GM12878 (cell line): ENCODE measurements around the gene TAGLN3. TPM values are rescaled to one million over a fixed set of nuclear protein-coding genes. Genes with fewer than 3 reads are reported as not detected.

Source experiments
- ATAC-seq: fragments of 200-7000 bp; cut with Tn5 transposase; 3 replicates; pipeline ENCODE4 v1.9.1; 2020; ENCODE audit warnings: mild to moderate bottlenecking, moderate library complexity
- BruUV-seq: library from RNA; stranded (reverse); fragments of 400-500 nt; replicated peaks from 2 replicates; lab custom pipeline; 2021; lab: Mats Ljungman, UMichigan
- CTCF ChIA-PET: fragments of 300-600 bp; sonication (Branson Sonifier 250); formaldehyde crosslinking; extraction: SDS; loops from one replicate; lab custom pipeline; 2021; ENCODE audit warnings: inconsistent platforms; lab: Yijun Ruan, JAX
- POLR2A ChIA-PET: fragments of 350-600 bp; formaldehyde crosslinking; extraction: SDS; loops from one replicate; lab custom pipeline; 2021; ENCODE audit warnings: inconsistent platforms; lab: Charles Lee
- RAD21 ChIA-PET: fragments of 300-600 bp; sonication (Branson Sonifier 250); formaldehyde crosslinking; loops from one replicate; lab custom pipeline; 2023; ENCODE audit warnings: antibody characterized with exemption; ENCODE audit not compliant: unreplicated experiment; lab: Charles Lee
- SMC1A ChIA-PET: fragments of 300-600 bp; sonication (Branson Sonifier 250); formaldehyde crosslinking; loops from one replicate; lab custom pipeline; 2023; ENCODE audit not compliant: unreplicated experiment, uncharacterized antibody; lab: Charles Lee
- DNase-seq: peaks from one replicate; pipeline ENCODE4 v3.0.0-alpha.2; 2011; ENCODE audit warnings: low read depth, low spot score
- FAIRE-seq: peaks from 3 replicates; lab custom pipeline; 2011; peaks lifted over from hg19 to GRCh38; lab: Jason Lieb, UNC
- H2AFZ ChIP-seq: 2 replicates; pipeline ENCODE4 v1.6.0; 2011; ENCODE audit warnings: low read depth, low read length, control low read depth; ENCODE audit not compliant: control insufficient read depth
- H3K27ac ChIP-seq: 2 replicates; pipeline ENCODE4 v1.5.1; 2011; ENCODE audit warnings: control low read depth; ENCODE audit not compliant: control insufficient read depth, insufficient read depth
- H3K27me3 ChIP-seq, 2 experiments: replicated peaks in 1 of 2; 2 replicates each; pipeline versions ENCODE4 v1.6.0 to v1.6.1; 2011; ENCODE audit warnings: low read length in 1 of 2; ENCODE audit not compliant: control insufficient read depth in 2 of 2, insufficient read depth in 2 of 2
- H3K36me3 ChIP-seq, 2 experiments: 2 replicates each; pipeline ENCODE4 v1.5.1; 2011; ENCODE audit warnings: low read length in 1 of 2; ENCODE audit not compliant: control insufficient read depth in 2 of 2, insufficient read depth in 2 of 2
- H3K4me1 ChIP-seq: 2 replicates; pipeline ENCODE4 v1.6.1; 2011; ENCODE audit warnings: mild to moderate bottlenecking, low read length, moderate library complexity, mixed read lengths; ENCODE audit not compliant: control insufficient read depth, insufficient read depth
- H3K4me2 ChIP-seq: 2 replicates; pipeline ENCODE4 v1.6.0; 2011; ENCODE audit warnings: control low read depth; ENCODE audit not compliant: control insufficient read depth, insufficient read depth
- H3K4me3 ChIP-seq: fragments of 200-600 bp; sonication (generic); 2 replicates; pipeline ENCODE4 v1.5.1; 2016
- H3K79me2 ChIP-seq: 2 replicates; pipeline ENCODE4 v1.6.0; 2011; ENCODE audit warnings: low read length; ENCODE audit not compliant: control insufficient read depth, insufficient read depth
- H3K9ac ChIP-seq: 2 replicates; pipeline ENCODE4 v1.8.0; 2011; ENCODE audit warnings: low read length, control low read depth, mixed read lengths; ENCODE audit not compliant: control insufficient read depth, insufficient read depth
- H3K9me3 ChIP-seq: replicated peaks from 3 replicates; pipeline ENCODE4 v1.5.1; 2011; ENCODE audit warnings: mild to moderate bottlenecking, low read length; ENCODE audit not compliant: control insufficient read depth, insufficient read depth
- H4K20me1 ChIP-seq: 2 replicates; pipeline ENCODE4 v1.6.0; 2011; ENCODE audit not compliant: control insufficient read depth, insufficient read depth
- ATF7 ChIP-seq: fragments of 450-650 bp; IDR thresholded peaks from 2 replicates; pipeline ENCODE4 v1.6.1; 2016; ENCODE audit warnings: low read depth, mild to moderate bottlenecking
- BACH1 ChIP-seq: fragments of 450-650 bp; IDR thresholded peaks from 2 replicates; pipeline ENCODE4 v1.6.1; 2017; ENCODE audit warnings: mild to moderate bottlenecking, borderline replicate concordance
- BCL3 ChIP-seq: IDR thresholded peaks from 2 replicates; pipeline ENCODE4 v1.6.1; 2011; ENCODE audit warnings: borderline replicate concordance, low read depth, mild to moderate bottlenecking, moderate library complexity, low read length; ENCODE audit not compliant: insufficient read depth, poor library complexity, severe bottlenecking
- DPF2 ChIP-seq: fragments of 450-650 bp; IDR thresholded peaks from 2 replicates; pipeline ENCODE4 v1.6.1; 2017; ENCODE audit warnings: mild to moderate bottlenecking
- ETV6 ChIP-seq, 2 experiments: fragments of 450-650 bp in 1 of 2; IDR thresholded peaks in 1 of 2; conservative IDR thresholded peaks in 1 of 2; 2 replicates each; pipeline ENCODE4 v1.6.1; 2014; ENCODE audit warnings: antibody characterized with exemption in 1 of 2, borderline replicate concordance in 1 of 2, low read depth in 1 of 2, mild to moderate bottlenecking in 1 of 2, moderate library complexity in 1 of 2
- IRF4 ChIP-seq: IDR thresholded peaks from 2 replicates; pipeline ENCODE4 v1.6.1; 2011; ENCODE audit warnings: low read depth, low read length
- MYB ChIP-seq: fragments of 150-350 bp; IDR thresholded peaks from 2 replicates; pipeline ENCODE4 v1.6.1; 2014; ENCODE audit warnings: mild to moderate bottlenecking, low read depth, low read length, borderline replicate concordance
- POU2F2 ChIP-seq: IDR thresholded peaks from 3 replicates; pipeline ENCODE4 v1.6.1; 2011; ENCODE audit warnings: low read depth, mild to moderate bottlenecking, low read length, borderline replicate concordance
- RAD51 ChIP-seq: fragments of 450-650 bp; IDR thresholded peaks from 2 replicates; pipeline ENCODE4 v1.6.1; 2016; ENCODE audit warnings: moderate library complexity, mild to moderate bottlenecking, inconsistent platforms
- SMAD1 ChIP-seq: fragments of 450-650 bp; IDR thresholded peaks from 2 replicates; pipeline ENCODE4 v1.6.1; 2018; ENCODE audit warnings: mild to moderate bottlenecking, low read depth; ENCODE audit not compliant: partially characterized antibody
- SMARCA5 ChIP-seq: fragments of 450-650 bp; IDR thresholded peaks from 2 replicates; pipeline ENCODE4 v1.6.1; 2017; ENCODE audit warnings: mild to moderate bottlenecking
- USF2 ChIP-seq: IDR thresholded peaks from 2 replicates; pipeline ENCODE4 v1.6.1; 2011; ENCODE audit warnings: low read depth, low read length, improper control_type of control experiment, borderline replicate concordance
- ZNF207 ChIP-seq: fragments of 450-650 bp; IDR thresholded peaks from 2 replicates; pipeline ENCODE4 v1.6.1; 2014; ENCODE audit warnings: antibody characterized with exemption, mild to moderate bottlenecking, borderline replicate concordance
- ZNF274 ChIP-seq: IDR thresholded peaks from one replicate; pipeline ENCODE4 v1.8.0; 2011; ENCODE audit not compliant: insufficient read length, insufficient read depth
- ZNF384 ChIP-seq: IDR thresholded peaks from 2 replicates; pipeline ENCODE4 v1.6.1; 2012; ENCODE audit warnings: low read depth, mild to moderate bottlenecking, low read length, improper control_type of control experiment, borderline replicate concordance
- ZNF622 ChIP-seq: fragments of 450-650 bp; IDR thresholded peaks from 2 replicates; pipeline ENCODE4 v1.6.1; 2017; ENCODE audit warnings: mild to moderate bottlenecking, inconsistent platforms
- WGBS: methylation state at CpG from one replicate; pipeline ENCODE4 v1.1.6; 2016; ENCODE audit warnings: low lambda C conversion rate; ENCODE audit not compliant: insufficient replicate concordance, insufficient coverage; ENCODE audit errors: missing lambda C conversion rate; 5-methylcytosine and 5-hydroxymethylcytosine counted together
- in situ Hi-C: fragments of 300-500 bp; cut with MboI; formaldehyde crosslinking; loops from 9 replicates; pipeline ENCODE4 v1.14.3; 2018; ENCODE audit warnings: mixed read lengths
- intact Hi-C: fragments of 100-400 bp; cut with micrococcal nuclease; formaldehyde crosslinking; loops from one replicate; pipeline ENCODE4 v1.14.2; 2022; ENCODE audit not compliant: unreplicated experiment
- polyA plus RNA-seq, 11 experiments: library from polyadenylated mRNA; depleted of rRNA in 4 of 11; unstranded in 6 of 11; stranded (reverse) in 5 of 11; fragments of >200 nt; fragmentation: Nextera tagmentation in 4 of 11; fragmentation: Illumina TruSeq in 1 of 11; extraction: Ambion mirVana in 4 of 11; extraction: Trizol in 1 of 11; gene quantifications; 1 replicate in 1 of 11; 2 replicates in 10 of 11; pipeline versions ENCODE4 v1.2.1 to v1.2.3, GENCODE V29; 2011 to 2016; ENCODE audit warnings: inconsistent platforms in 2 of 11, missing spikeins in 2 of 11, low read depth in 1 of 11
- total RNA-seq, 4 experiments: library from RNA; depleted of rRNA in 3 of 4; stranded (reverse); fragments of >200 nt in 3 of 4; fragmentation: Illumina TruSeq in 1 of 4; extraction: Trizol in 1 of 4; gene quantifications; 2 replicates each; pipeline versions ENCODE4 v1.2.1 to v1.2.3, GENCODE V29; 2013 to 2021
- TF ChIP-seq, protein P1 (sequence below): fragments of 450-650 bp; IDR thresholded peaks from 2 replicates; pipeline ENCODE4 v1.6.1; 2017; ENCODE audit warnings: low read depth, mild to moderate bottlenecking, moderate library complexity
- TF ChIP-seq, protein P2 (sequence below): fragments of 450-650 bp; conservative IDR thresholded peaks from 2 replicates; pipeline ENCODE4 v1.6.1; 2017; ENCODE audit warnings: mild to moderate bottlenecking, moderate library complexity

The TAGLN3 gene
- total and polyA plus RNA-seq, 10 of the 15 experiments (the other 5 are each of a cell fraction or from before 2014, with no cell fraction given) = 0.06 to 0.53 (median 0.12) TPM; not detected in 3

- TF ChIP-seq SMARCA5 (no peak), POU2F2 (no peak), ZNF384 (no peak)
These were observed 47.7 kb upstream of the TAGLN3 start (continued) for GRCh38 chr3:111951032-111951431.

- FAIRE-seq (no peak), ATAC-seq (no peak), DNase-seq (no peak)
- H3K36me3 ChIP-seq = no peaks in the 10 kb centered on the region
- RAD21 ChIA-PET = no interaction called here
- intact Hi-C loops (no loop called here), in situ Hi-C loops (no loop called here)
- no peaks in the 10 kb centered on the region for H3K4me1 ChIP-seq
- TF ChIP-seq SMARCA5 (no peak), ZNF207 (no peak), IRF4 (no peak), BCL3 (no peak), BACH1 (no peak), MYB (no peak), ZNF622 (no peak), RAD51 (no peak), SMAD1 (no peak), DPF2 (no peak), ZNF274 (no peak), ATF7 (no peak), ETV6 (conservative IDR thresholded peaks at IDR 0.05 in 1 of 2, IDR thresholded peaks at IDR 0.05 in 1 of 2; ENCODE audit: borderline replicate concordance in 1 of 2, low read depth in 1 of 2) (no peak), USF2 (no peak)
- TF ChIP-seq, protein P1, sequence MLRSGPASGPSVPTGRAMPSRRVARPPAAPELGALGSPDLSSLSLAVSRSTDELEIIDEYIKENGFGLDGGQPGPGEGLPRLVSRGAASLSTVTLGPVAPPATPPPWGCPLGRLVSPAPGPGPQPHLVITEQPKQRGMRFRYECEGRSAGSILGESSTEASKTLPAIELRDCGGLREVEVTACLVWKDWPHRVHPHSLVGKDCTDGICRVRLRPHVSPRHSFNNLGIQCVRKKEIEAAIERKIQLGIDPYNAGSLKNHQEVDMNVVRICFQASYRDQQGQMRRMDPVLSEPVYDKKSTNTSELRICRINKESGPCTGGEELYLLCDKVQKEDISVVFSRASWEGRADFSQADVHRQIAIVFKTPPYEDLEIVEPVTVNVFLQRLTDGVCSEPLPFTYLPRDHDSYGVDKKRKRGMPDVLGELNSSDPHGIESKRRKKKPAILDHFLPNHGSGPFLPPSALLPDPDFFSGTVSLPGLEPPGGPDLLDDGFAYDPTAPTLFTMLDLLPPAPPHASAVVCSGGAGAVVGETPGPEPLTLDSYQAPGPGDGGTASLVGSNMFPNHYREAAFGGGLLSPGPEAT = no peak
- TF ChIP-seq, protein P2, sequence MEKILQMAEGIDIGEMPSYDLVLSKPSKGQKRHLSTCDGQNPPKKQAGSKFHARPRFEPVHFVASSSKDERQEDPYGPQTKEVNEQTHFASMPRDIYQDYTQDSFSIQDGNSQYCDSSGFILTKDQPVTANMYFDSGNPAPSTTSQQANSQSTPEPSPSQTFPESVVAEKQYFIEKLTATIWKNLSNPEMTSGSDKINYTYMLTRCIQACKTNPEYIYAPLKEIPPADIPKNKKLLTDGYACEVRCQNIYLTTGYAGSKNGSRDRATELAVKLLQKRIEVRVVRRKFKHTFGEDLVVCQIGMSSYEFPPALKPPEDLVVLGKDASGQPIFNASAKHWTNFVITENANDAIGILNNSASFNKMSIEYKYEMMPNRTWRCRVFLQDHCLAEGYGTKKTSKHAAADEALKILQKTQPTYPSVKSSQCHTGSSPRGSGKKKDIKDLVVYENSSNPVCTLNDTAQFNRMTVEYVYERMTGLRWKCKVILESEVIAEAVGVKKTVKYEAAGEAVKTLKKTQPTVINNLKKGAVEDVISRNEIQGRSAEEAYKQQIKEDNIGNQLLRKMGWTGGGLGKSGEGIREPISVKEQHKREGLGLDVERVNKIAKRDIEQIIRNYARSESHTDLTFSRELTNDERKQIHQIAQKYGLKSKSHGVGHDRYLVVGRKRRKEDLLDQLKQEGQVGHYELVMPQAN = no peak
- no peak overlapping the region for H3K9ac ChIP-seq
- H4K20me1 ChIP-seq = no peaks in the 10 kb centered on the region
- no peaks in the 10 kb centered on the region for H3K79me2 ChIP-seq
- no peak overlapping the region for H2AFZ ChIP-seq
- H3K27ac ChIP-seq = no peak overlapping the region
- H3K4me2 ChIP-seq = no peak overlapping the region
- H3K4me3 ChIP-seq = no peak overlapping the region
- SMC1A ChIA-PET = interaction anchor here (0.7 to 1.8 kb wide), 4 partner anchors 10 to 235 kb away, joined by 3 to 7 read pairs (median 4); no protein-coding TSS in a partner anchor
- H3K27me3 ChIP-seq = peaks cover 2 to 4% of the 10 kb centered on the region in 2 experiments
- POLR2A ChIA-PET = no interaction called here
- CTCF ChIA-PET = interaction anchor here (0.6 to 1.5 kb wide), 5 partner anchors 16 to 91 kb away, joined by 3 to 5 read pairs (median 3); no protein-coding TSS in a partner anchor
- no TSS peak for BruUV-seq
- no peaks in the 10 kb centered on the region for H3K9me3 ChIP-seq
- 37% methylated on average over 5 of the region's 5 CpGs for WGBS
These were observed 46.6 kb upstream of the TAGLN3 start for GRCh38 chr3:111952086-111952485.
